ENCODE data around the gene MED28.

- TF ChIP-seq CTCF (conservative IDR thresholded peaks at IDR 0.05; ENCODE audit: low read depth, low read length) (no peak), MXI1 (IDR thresholded peaks at IDR 0.05; ENCODE audit: borderline replicate concordance, low read depth, low read length) (no peak), POLR2A (IDR thresholded peaks at IDR 0.05; ENCODE audit: low read depth, low read length) (no peak)
Observed at GRCh38 chr4:17646693-17647092, 32.3 kb downstream of the MED28 start.
